Measurements from ENCODE around the gene OPRM1.

DNA sequence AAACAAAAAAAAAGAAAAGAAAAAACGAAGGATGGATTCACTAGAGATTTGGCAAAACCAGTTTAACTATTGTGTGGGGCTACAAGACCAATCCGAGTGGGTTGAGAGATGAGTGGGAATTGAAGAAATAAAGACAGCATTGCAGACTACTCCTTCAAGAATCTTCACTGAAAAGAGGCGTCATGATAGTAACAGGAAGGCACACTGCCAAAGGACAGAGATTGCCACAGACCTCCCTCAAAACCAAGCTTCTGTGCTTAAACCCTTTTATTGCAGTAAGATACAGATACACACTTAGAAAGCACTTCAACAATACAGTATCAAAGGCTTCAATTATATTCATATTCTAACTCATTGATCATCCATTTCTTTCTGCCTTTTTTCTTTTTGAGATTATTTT lies 213.6 kb downstream of the OPRM1 start:
- TF ChIP-seq EP300 (IDR thresholded peaks at IDR 0.05) (no peak), POLR2A (IDR thresholded peaks at IDR 0.05) (no peak)
- TF ChIP-seq, protein P1, sequence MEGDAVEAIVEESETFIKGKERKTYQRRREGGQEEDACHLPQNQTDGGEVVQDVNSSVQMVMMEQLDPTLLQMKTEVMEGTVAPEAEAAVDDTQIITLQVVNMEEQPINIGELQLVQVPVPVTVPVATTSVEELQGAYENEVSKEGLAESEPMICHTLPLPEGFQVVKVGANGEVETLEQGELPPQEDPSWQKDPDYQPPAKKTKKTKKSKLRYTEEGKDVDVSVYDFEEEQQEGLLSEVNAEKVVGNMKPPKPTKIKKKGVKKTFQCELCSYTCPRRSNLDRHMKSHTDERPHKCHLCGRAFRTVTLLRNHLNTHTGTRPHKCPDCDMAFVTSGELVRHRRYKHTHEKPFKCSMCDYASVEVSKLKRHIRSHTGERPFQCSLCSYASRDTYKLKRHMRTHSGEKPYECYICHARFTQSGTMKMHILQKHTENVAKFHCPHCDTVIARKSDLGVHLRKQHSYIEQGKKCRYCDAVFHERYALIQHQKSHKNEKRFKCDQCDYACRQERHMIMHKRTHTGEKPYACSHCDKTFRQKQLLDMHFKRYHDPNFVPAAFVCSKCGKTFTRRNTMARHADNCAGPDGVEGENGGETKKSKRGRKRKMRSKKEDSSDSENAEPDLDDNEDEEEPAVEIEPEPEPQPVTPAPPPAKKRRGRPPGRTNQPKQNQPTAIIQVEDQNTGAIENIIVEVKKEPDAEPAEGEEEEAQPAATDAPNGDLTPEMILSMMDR (IDR thresholded peaks at IDR 0.05), result no peak
